IMR-90 (cell line): ENCODE measurements around the gene P2RX7. TPM values are rescaled to one million over a fixed set of nuclear protein-coding genes. Genes with fewer than 3 reads are reported as not detected.
A peak's percentile ranks its signal among the peaks of the same experiment; 100 is the strongest.

Source experiments
- ATAC-seq: fragments of 200-7000 bp; cut with Tn5 transposase; 2 replicates; pipeline ENCODE4 v1.9.1; 2020; ENCODE audit warnings: low read depth, mild to moderate bottlenecking, moderate library complexity
- BruUV-seq: library from RNA; stranded (reverse); fragments of 400-500 nt; replicated peaks from 2 replicates; lab custom pipeline; 2021; lab: Mats Ljungman, UMichigan
- CTCF ChIA-PET: fragments of 300-600 bp; formaldehyde crosslinking; extraction: SDS; loops from one replicate; lab custom pipeline; 2021; ENCODE audit warnings: antibody characterized with exemption; lab: Yijun Ruan, JAX
- POLR2A ChIA-PET: fragments of 300-600 bp; sonication (Branson Sonifier 250); formaldehyde crosslinking; loops from one replicate; lab custom pipeline; 2022; ENCODE audit warnings: antibody characterized with exemption; ENCODE audit not compliant: unreplicated experiment; lab: Charles Lee
- DNase-seq: peaks from one replicate; pipeline ENCODE4 v3.0.0; 2013
- H2AFZ ChIP-seq: replicated peaks from 2 replicates; pipeline ENCODE3; 2013; ENCODE audit warnings: low read length, mild to moderate bottlenecking; ENCODE audit not compliant: poor library complexity
- H2AK5ac ChIP-seq: 2 replicates; pipeline ENCODE4 v1.6.1; 2013; ENCODE audit warnings: low read depth, low read length, inconsistent platforms
- H2AK9ac ChIP-seq: replicated peaks from 2 replicates; pipeline ENCODE3; 2013; ENCODE audit warnings: mild to moderate bottlenecking, low read depth, low read length, moderate library complexity; ENCODE audit not compliant: poor library complexity
- H2BK120ac ChIP-seq: 2 replicates; pipeline ENCODE4 v1.6.1; 2013; ENCODE audit warnings: low read depth, low read length, inconsistent platforms
- H2BK15ac ChIP-seq: 3 replicates; pipeline ENCODE4 v1.6.1; 2013; ENCODE audit warnings: low read depth, low read length, inconsistent platforms
- H2BK20ac ChIP-seq: 2 replicates; pipeline ENCODE4 v1.6.1; 2013; ENCODE audit warnings: low read depth, mild to moderate bottlenecking, inconsistent platforms, low read length, moderate library complexity
- H2BK5ac ChIP-seq: 2 replicates; pipeline ENCODE4 v1.6.1; 2013; ENCODE audit warnings: mild to moderate bottlenecking, low read depth, low read length, inconsistent platforms; ENCODE audit not compliant: poor library complexity, severe bottlenecking
- H3K14ac ChIP-seq: replicated peaks from 2 replicates; pipeline ENCODE4 v1.6.1; 2013; ENCODE audit warnings: low read depth, low read length, inconsistent platforms
- H3K18ac ChIP-seq: 2 replicates; pipeline ENCODE4 v1.6.1; 2013; ENCODE audit warnings: low read depth, low read length, control low read depth
- H3K23ac ChIP-seq: 2 replicates; pipeline ENCODE4 v1.6.1; 2013; ENCODE audit warnings: low read depth, low read length, inconsistent platforms
- H3K27ac ChIP-seq: 2 replicates; pipeline ENCODE4 v1.5.1; 2013; ENCODE audit warnings: mild to moderate bottlenecking, control low read depth, low read length; ENCODE audit not compliant: insufficient read depth
- H3K27me3 ChIP-seq: 2 replicates; pipeline ENCODE4 v1.6.1; 2013; ENCODE audit warnings: low read length; ENCODE audit not compliant: control insufficient read depth, insufficient read depth
- H3K36me3 ChIP-seq: 2 replicates; pipeline ENCODE4 v1.6.1; 2013; ENCODE audit warnings: low read length, mixed read lengths; ENCODE audit not compliant: control insufficient read depth, insufficient read depth
- H3K4ac ChIP-seq: 2 replicates; pipeline ENCODE4 v1.6.1; 2013; ENCODE audit warnings: low read depth, low read length, inconsistent platforms
- H3K4me1 ChIP-seq: 2 replicates; pipeline ENCODE4 v1.6.1; 2013; ENCODE audit warnings: low read length, mixed read lengths; ENCODE audit not compliant: control insufficient read depth, insufficient read depth
- H3K4me2 ChIP-seq: 2 replicates; pipeline ENCODE4 v1.6.1; 2013; ENCODE audit warnings: low read depth, mild to moderate bottlenecking, control low read depth, low read length, moderate library complexity
- H3K4me3 ChIP-seq: 2 replicates; pipeline ENCODE4 v1.5.1; 2013; ENCODE audit warnings: low read depth, mild to moderate bottlenecking, control low read depth, low read length, moderate library complexity; ENCODE audit not compliant: insufficient read depth
- H3K56ac ChIP-seq: 2 replicates; pipeline ENCODE4 v1.6.1; 2013; ENCODE audit warnings: low read length, inconsistent platforms; ENCODE audit not compliant: insufficient read depth; ENCODE audit errors: extremely low read depth
- H3K79me1 ChIP-seq, 2 experiments: 2 replicates each; pipeline ENCODE4 v1.6.1; 2013; ENCODE audit warnings: low read length in 2 of 2, inconsistent platforms in 1 of 2, low read depth in 1 of 2
- H3K9ac ChIP-seq: 2 replicates; pipeline ENCODE4 v1.6.1; 2013; ENCODE audit warnings: low read depth, low read length, control low read depth
- H3K9me1 ChIP-seq: 2 replicates; pipeline ENCODE4 v1.6.1; 2013; ENCODE audit warnings: low read length, inconsistent platforms; ENCODE audit not compliant: insufficient read depth
- H3K9me3 ChIP-seq: 2 replicates; pipeline ENCODE4 v1.6.1; 2013; ENCODE audit warnings: low read length; ENCODE audit not compliant: control insufficient read depth, insufficient read depth
- H4K20me1 ChIP-seq: 2 replicates; pipeline ENCODE4 v1.6.1; 2013; ENCODE audit warnings: low read length, inconsistent platforms; ENCODE audit not compliant: insufficient read depth
- H4K5ac ChIP-seq: 2 replicates; pipeline ENCODE4 v1.6.1; 2013; ENCODE audit warnings: mild to moderate bottlenecking, low read depth, low read length, control low read depth
- H4K8ac ChIP-seq, 2 experiments: 2 replicates each; pipeline ENCODE4 v1.6.1; 2013; ENCODE audit warnings: low read depth in 2 of 2, low read length in 2 of 2, control low read depth in 1 of 2, inconsistent platforms in 1 of 2
- H4K91ac ChIP-seq: 2 replicates; pipeline ENCODE4 v1.6.1; 2013; ENCODE audit warnings: low read depth, low read length, inconsistent platforms; ENCODE audit not compliant: insufficient read depth
- CHD1 ChIP-seq: IDR thresholded peaks from 2 replicates; pipeline ENCODE4 v1.6.1; 2012; ENCODE audit warnings: low read depth, low read length, improper control_type of control experiment
- CTCF ChIP-seq: conservative IDR thresholded peaks from 2 replicates; pipeline ENCODE4 v1.5.1; 2012; ENCODE audit warnings: mild to moderate bottlenecking, low read depth, low read length, improper control_type of control experiment
- RAD21 ChIP-seq: IDR thresholded peaks from 2 replicates; pipeline ENCODE4 v1.6.1; 2012; ENCODE audit warnings: low read length, improper control_type of control experiment
- SMC3 ChIP-seq: fragments of 150-350 bp; IDR thresholded peaks from 2 replicates; pipeline ENCODE4 v1.6.1; 2016; ENCODE audit warnings: low read depth, mild to moderate bottlenecking, antibody characterized with exemption, low read length, moderate library complexity
- WGBS, 2 experiments: methylation state at CpG; one replicate each; pipeline versions ENCODE4 v1.1.5 to v1.1.7; 2013; ENCODE audit warnings: missing lambda C conversion rate in 2 of 2; ENCODE audit not compliant: insufficient read length in 1 of 2; ENCODE audit errors: extremely low coverage in 2 of 2; 5-methylcytosine and 5-hydroxymethylcytosine counted together
- dilution Hi-C: fragments of 300-500 bp; cut with HindIII; formaldehyde crosslinking; loops from one replicate; pipeline ENCODE4 v1.14.3; 2018; ENCODE audit warnings: low sequenced_read_pairs; ENCODE audit not compliant: unreplicated experiment
- in situ Hi-C: fragments of 300-500 bp; cut with MboI; formaldehyde crosslinking; loops from 3 replicates; pipeline ENCODE4 v1.14.3; 2019; ENCODE audit warnings: low sequenced_read_pairs, inconsistent platforms, mixed read lengths
- intact Hi-C: fragments of 100-400 bp; cut with micrococcal nuclease; formaldehyde crosslinking; loops from 2 replicates; pipeline ENCODE4 v1.10.0; 2022
- polyA plus RNA-seq, 3 experiments: library from polyadenylated mRNA; depleted of rRNA; stranded (reverse); fragments of >200 nt; gene quantifications; 2 replicates each; pipeline ENCODE4 v1.2.3, GENCODE V29; 2012; ENCODE audit warnings: low replicate concordance in 1 of 3
- total RNA-seq: library from RNA; depleted of rRNA; stranded (reverse); fragments of >200 nt; gene quantifications from 2 replicates; pipeline ENCODE4 v1.2.3, GENCODE V29; 2012

The P2RX7 gene
- total and polyA plus RNA-seq, 2 of the 4 experiments (the other 2 are of a cell fraction): 0.07 to 0.18 TPM

GRCh38 chr12:121110211-121110940 lies 22.3 kb upstream of the P2RX7 start:
- no CpG with 5 or more reads among the region's 8 CpGs for WGBS, 2 experiments
- H3K56ac ChIP-seq: no peak overlapping the region
- no peak overlapping the region for H4K91ac ChIP-seq
- intact Hi-C loops (loop anchor here (1.0 to 5.0 kb wide), 4 partner anchors 102 to 527 kb away; partner anchors contain the start of gene P2RX4), in situ Hi-C loops (no loop called here), dilution Hi-C loops (no loop called here)
- ChIA-PET POLR2A (no interaction called here), CTCF (no interaction called here)
- no peak overlapping the region for H2AK5ac ChIP-seq
- no peaks in the 10 kb centered on the region for H3K9me3 ChIP-seq
- no peaks in the 10 kb centered on the region for H4K20me1 ChIP-seq
- peak; percentile 61 for DNase-seq
- peaks cover 2% of the 10 kb centered on the region for H3K27me3 ChIP-seq
- no peaks in the 10 kb centered on the region for H3K79me1 ChIP-seq
- H2AK9ac ChIP-seq: no peak overlapping the region
- no peak overlapping the region for H3K9ac ChIP-seq
- H3K23ac ChIP-seq: no peak overlapping the region
- H3K9me1 ChIP-seq: no peaks in the 10 kb centered on the region
- H3K4me3 ChIP-seq: no peak overlapping the region
- H3K36me3 ChIP-seq: no peaks in the 10 kb centered on the region
- no peak overlapping the region for H3K14ac ChIP-seq
- H3K27ac ChIP-seq: no peak overlapping the region
- ATAC-seq: peak; percentile 92
- no peaks in the 10 kb centered on the region for H3K4me1 ChIP-seq
- no peak overlapping the region for H3K4me2 ChIP-seq
- no peak overlapping the region for H2BK5ac ChIP-seq
- no peak overlapping the region for H4K8ac ChIP-seq
- BruUV-seq: no TSS peak
- TF ChIP-seq CHD1 (no peak), SMC3 (peak; percentile 82), RAD21 (peak; percentile 88), CTCF (peak; percentile 88)
- H3K18ac ChIP-seq: no peak overlapping the region
- no peak overlapping the region for H2BK15ac ChIP-seq
- no peak overlapping the region for H4K5ac ChIP-seq
- H2BK120ac ChIP-seq: no peak overlapping the region
- H2AFZ ChIP-seq: no peak overlapping the region
- no peak overlapping the region for H3K4ac ChIP-seq
- no peak overlapping the region for H2BK20ac ChIP-seq
